ENCODE measurements around the gene ZNRF3. TPM values are rescaled to one million over a fixed set of nuclear protein-coding genes. Genes with fewer than 3 reads are reported as not detected.
"Not testable (repeated sequence)": the region's sequence is repeated elsewhere in the genome, so short reads cannot be mapped to it uniquely, and the experiment has no call there.

ZNRF3 gene
- polyA plus RNA-seq, 1 experiment, result 1.4 TPM

DNA sequence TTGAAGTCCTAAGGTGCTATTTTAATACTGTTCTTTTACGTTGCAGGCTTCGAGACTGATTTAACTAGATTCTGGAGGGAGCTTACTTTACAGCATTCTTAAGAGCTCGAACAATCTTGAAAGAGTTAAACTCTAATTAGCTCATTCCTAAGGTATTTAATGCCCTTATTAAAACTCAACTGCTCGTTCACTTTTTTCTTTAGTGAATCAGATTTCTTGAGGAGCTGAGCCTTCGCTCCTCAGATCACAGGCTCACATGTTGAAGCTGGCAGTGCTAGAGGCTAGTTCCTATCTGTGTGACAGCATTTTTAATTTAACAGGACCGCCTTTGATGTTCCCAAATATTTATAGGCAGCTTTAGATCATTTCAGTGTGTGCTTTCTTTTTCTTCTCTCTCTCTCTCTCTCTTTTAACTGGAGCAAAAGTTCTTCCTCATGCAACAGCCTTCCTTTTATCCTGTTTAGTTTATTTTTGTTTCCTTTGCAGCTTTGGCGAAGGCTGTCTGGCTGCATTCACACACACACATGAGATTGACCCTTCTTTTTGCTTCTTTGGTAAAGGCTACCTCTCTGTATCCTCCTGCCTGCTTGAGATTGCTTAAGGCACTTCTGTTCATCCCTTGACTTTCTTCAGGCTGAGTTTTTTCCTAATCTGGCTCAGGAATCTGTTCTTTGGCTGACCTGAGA, 21.0 kb downstream of the ZNRF3 start:
- H3K27ac ChIP-seq (ENCODE audit: low read depth, low read length), result peak overlapping the region; percentile 43

DNA sequence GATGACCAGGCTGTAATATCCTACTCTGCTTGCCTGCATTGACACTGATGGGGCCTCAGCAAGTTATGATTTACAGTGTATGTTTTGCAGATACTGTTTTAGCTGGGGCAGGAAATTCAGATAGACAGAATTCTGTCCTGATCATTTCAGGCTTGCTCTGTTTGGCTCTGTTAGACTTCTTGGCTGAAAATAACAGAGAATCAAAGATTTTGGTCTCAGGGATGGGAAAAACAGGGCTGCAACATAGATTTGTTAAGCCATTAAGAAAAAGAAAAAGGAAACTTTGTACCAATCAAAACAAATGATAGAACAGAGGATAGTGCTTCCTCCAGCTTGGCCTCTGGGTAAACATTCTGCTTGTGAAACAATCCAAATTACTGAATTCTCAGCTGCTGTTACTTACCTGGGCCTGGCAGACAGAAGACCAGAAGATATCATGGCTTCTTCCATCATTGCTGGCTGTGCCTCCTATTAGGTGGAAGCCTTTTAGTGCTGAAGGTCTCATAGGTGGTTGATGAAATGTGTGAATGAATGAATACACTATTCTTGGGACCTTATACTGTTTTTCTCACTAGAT, 22.0 kb downstream of the ZNRF3 start:
- CTCF ChIA-PET, result interaction anchor here (0.6 kb wide), 1 partner anchor 109 kb away, joined by 5 read pairs; no protein-coding TSS in a partner anchor

More for the DNA sequence above, 21.0 kb downstream of the ZNRF3 start:
- TF ChIP-seq, protein P1, sequence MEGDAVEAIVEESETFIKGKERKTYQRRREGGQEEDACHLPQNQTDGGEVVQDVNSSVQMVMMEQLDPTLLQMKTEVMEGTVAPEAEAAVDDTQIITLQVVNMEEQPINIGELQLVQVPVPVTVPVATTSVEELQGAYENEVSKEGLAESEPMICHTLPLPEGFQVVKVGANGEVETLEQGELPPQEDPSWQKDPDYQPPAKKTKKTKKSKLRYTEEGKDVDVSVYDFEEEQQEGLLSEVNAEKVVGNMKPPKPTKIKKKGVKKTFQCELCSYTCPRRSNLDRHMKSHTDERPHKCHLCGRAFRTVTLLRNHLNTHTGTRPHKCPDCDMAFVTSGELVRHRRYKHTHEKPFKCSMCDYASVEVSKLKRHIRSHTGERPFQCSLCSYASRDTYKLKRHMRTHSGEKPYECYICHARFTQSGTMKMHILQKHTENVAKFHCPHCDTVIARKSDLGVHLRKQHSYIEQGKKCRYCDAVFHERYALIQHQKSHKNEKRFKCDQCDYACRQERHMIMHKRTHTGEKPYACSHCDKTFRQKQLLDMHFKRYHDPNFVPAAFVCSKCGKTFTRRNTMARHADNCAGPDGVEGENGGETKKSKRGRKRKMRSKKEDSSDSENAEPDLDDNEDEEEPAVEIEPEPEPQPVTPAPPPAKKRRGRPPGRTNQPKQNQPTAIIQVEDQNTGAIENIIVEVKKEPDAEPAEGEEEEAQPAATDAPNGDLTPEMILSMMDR (IDR thresholded peaks at IDR 0.05; ENCODE audit: low read depth, low read length), result no peak
- Histone ChIP-seq H3K9me3 (ENCODE audit: control insufficient read depth, insufficient read depth, low read length) (no peaks in the 10 kb centered on the region), H3K27me3 (ENCODE audit: control insufficient read depth, insufficient read depth, low read length) (no peaks in the 10 kb centered on the region), H3K4me3 (ENCODE audit: low read depth, low read length) (peak overlapping the region; percentile 18)
- ChIA-PET CTCF (interaction anchor here (0.9 to 1.6 kb wide), 4 partner anchors 9 to 250 kb away, joined by 3 to 12 read pairs (median 6); no protein-coding TSS in a partner anchor), POLR2A (interaction anchor here (0.6 to 1.3 kb wide), 10 partner anchors 13 to 1908 kb away, joined by 3 to 8 read pairs (median 3); no protein-coding TSS in a partner anchor)
- no peak for DNase-seq (ENCODE audit: low read depth, low spot score)

DNA sequence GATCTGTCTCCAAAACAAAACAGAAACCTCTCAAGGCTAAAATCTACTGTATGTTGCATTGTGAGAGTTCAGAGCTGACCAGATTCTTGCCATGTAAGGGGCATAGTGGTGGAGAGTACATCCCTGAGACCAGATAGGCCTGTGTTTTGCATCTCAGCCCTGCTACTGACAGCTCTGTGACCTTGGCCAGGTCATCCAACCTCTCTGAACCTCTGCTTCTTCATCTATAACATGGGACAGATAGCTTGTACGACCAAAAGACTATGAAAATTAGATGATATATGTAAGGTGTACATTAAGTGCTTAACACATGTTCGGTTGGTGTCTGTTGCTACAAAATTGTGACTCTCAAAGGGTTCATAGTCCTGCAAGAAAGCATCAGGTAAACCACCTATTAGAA, 22.9 kb downstream of the ZNRF3 start:
- no peaks in the 10 kb centered on the region for H3K9me3 ChIP-seq (ENCODE audit: control insufficient read depth, insufficient read depth, low read length)
- TF ChIP-seq, protein P1 (IDR thresholded peaks at IDR 0.05; ENCODE audit: low read depth, low read length), result no peak
- no peak for DNase-seq (ENCODE audit: low read depth, low spot score)
- no peak overlapping the region for H3K27ac ChIP-seq (ENCODE audit: low read depth, low read length)
- no peaks in the 10 kb centered on the region for H3K27me3 ChIP-seq (ENCODE audit: control insufficient read depth, insufficient read depth, low read length)
- POLR2A ChIA-PET, result no interaction called here
- H3K4me3 ChIP-seq (ENCODE audit: low read depth, low read length), result no peak overlapping the region
- CTCF ChIA-PET, result interaction anchor here (0.8 to 1.1 kb wide), 2 partner anchors 13 to 27 kb away, joined by 3 to 4 read pairs; no protein-coding TSS in a partner anchor

More for the DNA sequence above, 22.0 kb downstream of the ZNRF3 start:
- TF ChIP-seq, protein P1 (IDR thresholded peaks at IDR 0.05; ENCODE audit: low read depth, low read length), result no peak
- DNase-seq (ENCODE audit: low read depth, low spot score), result no peak
- Histone ChIP-seq H3K27ac (ENCODE audit: low read depth, low read length) (no peak overlapping the region), H3K27me3 (ENCODE audit: control insufficient read depth, insufficient read depth, low read length) (no peaks in the 10 kb centered on the region), H3K4me3 (ENCODE audit: low read depth, low read length) (no peak overlapping the region), H3K9me3 (ENCODE audit: control insufficient read depth, insufficient read depth, low read length) (no peaks in the 10 kb centered on the region)
- POLR2A ChIA-PET, result interaction anchor here (0.8 to 1.3 kb wide), 3 partner anchors 21 to 135 kb away, joined by 3 to 7 read pairs (median 5); no protein-coding TSS in a partner anchor

DNA sequence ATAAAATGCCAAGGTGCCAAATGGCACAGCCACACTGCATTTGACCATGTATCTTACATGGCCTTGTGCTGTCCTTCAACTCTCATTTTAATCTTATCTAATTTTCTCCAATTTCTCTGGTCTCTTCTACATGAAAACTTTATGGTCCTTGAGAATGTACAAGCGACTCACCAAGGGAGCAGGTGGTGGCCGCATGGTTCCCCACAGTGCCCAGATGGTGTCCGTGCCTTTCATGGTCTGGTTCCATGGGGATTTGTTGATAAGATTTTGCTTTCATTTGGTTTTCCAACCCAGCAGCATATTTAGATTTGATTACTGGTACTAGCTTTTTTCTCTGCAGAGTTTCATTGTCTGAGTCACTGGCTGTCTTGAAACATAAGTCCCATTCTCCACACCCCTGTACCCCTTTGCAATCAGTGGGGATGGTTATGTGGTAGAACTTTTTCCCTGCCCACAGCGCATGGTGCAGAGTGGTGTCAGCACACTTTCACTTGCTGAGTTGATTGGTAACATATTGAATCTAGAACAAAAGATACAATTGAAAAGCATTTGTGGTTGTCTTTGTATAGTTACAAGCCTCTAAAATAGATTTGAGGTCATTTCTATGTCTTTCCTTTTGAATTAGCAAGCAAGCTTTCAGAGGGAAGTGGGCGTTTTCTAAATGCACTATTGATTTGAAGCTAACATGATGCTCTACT, 24.1 kb downstream of the ZNRF3 start:
- POLR2A ChIA-PET, result interaction anchor here (0.5 kb wide), 1 partner anchor 344 kb away, joined by 3 read pairs; no protein-coding TSS in a partner anchor
- no peak for DNase-seq (ENCODE audit: low read depth, low spot score)
- CTCF ChIA-PET, result interaction anchor here (0.6 kb wide), 1 partner anchor 22 kb away, joined by 5 read pairs; no protein-coding TSS in a partner anchor

DNA sequence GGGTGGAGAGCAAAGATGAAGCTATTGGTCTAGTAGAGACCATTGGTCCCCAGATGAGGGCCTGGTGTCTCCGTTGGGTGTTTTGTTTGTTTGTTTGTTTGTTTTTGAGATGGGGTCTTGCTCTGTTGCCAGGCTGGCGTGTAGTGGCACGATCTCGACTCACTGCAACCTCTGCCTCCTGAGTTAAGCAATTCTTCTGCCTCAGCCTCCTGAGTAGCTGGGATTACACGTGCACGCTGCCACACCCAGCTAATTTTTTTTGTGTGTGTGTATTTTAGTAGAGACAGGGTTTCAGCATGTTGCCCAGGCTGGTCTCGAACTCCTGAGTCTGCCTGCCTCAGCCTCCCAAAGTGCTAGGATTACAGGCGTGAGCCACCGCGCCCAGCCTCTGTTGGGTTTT, 25.4 kb downstream of the ZNRF3 start:
- H3K27me3 ChIP-seq (ENCODE audit: control insufficient read depth, insufficient read depth, low read length); H3K4me3 ChIP-seq (ENCODE audit: low read depth, low read length); DNase-seq (ENCODE audit: low read depth, low spot score); CTCF ChIA-PET; H3K27ac ChIP-seq (ENCODE audit: low read depth, low read length); POLR2A ChIA-PET; H3K9me3 ChIP-seq (ENCODE audit: control insufficient read depth, insufficient read depth, low read length): not testable (repeated sequence)

More for the DNA sequence above, 24.1 kb downstream of the ZNRF3 start:
- no peak overlapping the region for H3K27ac ChIP-seq (ENCODE audit: low read depth, low read length)
- H3K9me3 ChIP-seq (ENCODE audit: control insufficient read depth, insufficient read depth, low read length), result no peaks in the 10 kb centered on the region
- H3K4me3 ChIP-seq (ENCODE audit: low read depth, low read length), result no peak overlapping the region
- H3K27me3 ChIP-seq (ENCODE audit: control insufficient read depth, insufficient read depth, low read length), result no peaks in the 10 kb centered on the region
- TF ChIP-seq, protein P1 (IDR thresholded peaks at IDR 0.05; ENCODE audit: low read depth, low read length), result no peak
